ENCODE data around the gene LRRC8D. TPM values are rescaled to one million over a fixed set of nuclear protein-coding genes. Genes with fewer than 3 reads are reported as not detected.

LRRC8D gene
- total RNA-seq, 1 donor from 2014 or later: 42.1 TPM

GRCh38 chr1:89904219-89904980, 83.6 kb downstream of the LRRC8D start:
- Mint-ChIP-seq H3K27ac (no peak overlapping the region), H3K27me3 (no peaks in the 10 kb centered on the region), H3K9me3 (ENCODE audit: low read depth) (no peaks in the 10 kb centered on the region), H3K36me3 (ENCODE audit: insufficient read depth) (no peaks in the 10 kb centered on the region), H3K4me1 (ENCODE audit: low read depth) (peaks cover 44% of the 10 kb centered on the region), H3K4me3 (ENCODE audit: low read depth) (no peak overlapping the region)
- no peak for TF ChIP-seq CTCF (IDR thresholded peaks at IDR 0.05; ENCODE audit: unreplicated experiment)
- no peak for DNase-seq (ENCODE audit: low spot score, unreplicated experiment)

GRCh38 chr1:89905395-89906058, 84.7 kb downstream of the LRRC8D start:
- TF ChIP-seq CTCF (IDR thresholded peaks at IDR 0.05; ENCODE audit: unreplicated experiment): no peak
- Mint-ChIP-seq H3K9me3 (ENCODE audit: low read depth) (no peaks in the 10 kb centered on the region), H3K4me1 (ENCODE audit: low read depth) (peaks cover 42% of the 10 kb centered on the region), H3K4me3 (ENCODE audit: low read depth) (no peak overlapping the region), H3K36me3 (ENCODE audit: insufficient read depth) (no peaks in the 10 kb centered on the region), H3K27ac (peak overlapping the region; percentile 98), H3K27me3 (no peaks in the 10 kb centered on the region)
- DNase-seq (ENCODE audit: low spot score, unreplicated experiment): no peak

- no peak for TF ChIP-seq CTCF (IDR thresholded peaks at IDR 0.05; ENCODE audit: unreplicated experiment)
Observed at GRCh38 chr1:89906088-89906487, 85.3 kb downstream of the LRRC8D start.

GRCh38 chr1:89907727-89908212, 86.9 kb downstream of the LRRC8D start:
- no peaks in the 10 kb centered on the region for H3K27me3 Mint-ChIP-seq
- H3K4me3 Mint-ChIP-seq (ENCODE audit: low read depth): no peak overlapping the region
- H3K27ac Mint-ChIP-seq: peak overlapping the region; percentile 24
- no peak for TF ChIP-seq CTCF (IDR thresholded peaks at IDR 0.05; ENCODE audit: unreplicated experiment)
- no peak for DNase-seq (ENCODE audit: low spot score, unreplicated experiment)
- peaks cover 42% of the 10 kb centered on the region for H3K4me1 Mint-ChIP-seq (ENCODE audit: low read depth)
- no peaks in the 10 kb centered on the region for H3K36me3 Mint-ChIP-seq (ENCODE audit: insufficient read depth)
- H3K9me3 Mint-ChIP-seq (ENCODE audit: low read depth): no peaks in the 10 kb centered on the region

More at GRCh38 chr1:89906088-89906487, 85.3 kb downstream of the LRRC8D start:
- peak overlapping the region; percentile 98 for H3K27ac Mint-ChIP-seq
- H3K4me3 Mint-ChIP-seq (ENCODE audit: low read depth): no peak overlapping the region
- H3K4me1 Mint-ChIP-seq (ENCODE audit: low read depth): peaks cover 42% of the 10 kb centered on the region
- no peaks in the 10 kb centered on the region for H3K36me3 Mint-ChIP-seq (ENCODE audit: insufficient read depth)
- DNase-seq (ENCODE audit: low spot score, unreplicated experiment): no peak
- H3K27me3 Mint-ChIP-seq: no peaks in the 10 kb centered on the region
- H3K9me3 Mint-ChIP-seq (ENCODE audit: low read depth): no peaks in the 10 kb centered on the region

- no peak for DNase-seq (ENCODE audit: low spot score, unreplicated experiment)
- H3K27me3 Mint-ChIP-seq: no peaks in the 10 kb centered on the region
- no peak overlapping the region for H3K4me3 Mint-ChIP-seq (ENCODE audit: low read depth)
- H3K9me3 Mint-ChIP-seq (ENCODE audit: low read depth): no peaks in the 10 kb centered on the region
- no peak for TF ChIP-seq CTCF (IDR thresholded peaks at IDR 0.05; ENCODE audit: unreplicated experiment)
- H3K36me3 Mint-ChIP-seq (ENCODE audit: insufficient read depth): no peaks in the 10 kb centered on the region
- peak overlapping the region; percentile 23 for H3K27ac Mint-ChIP-seq
- H3K4me1 Mint-ChIP-seq (ENCODE audit: low read depth): peaks cover 41% of the 10 kb centered on the region
Observed at GRCh38 chr1:89908273-89908671, 87.4 kb downstream of the LRRC8D start.

Data from progenitor cell of endocrine pancreas (in vitro differentiated cells).